CD14-positive monocyte (primary cell): ENCODE data around the gene GNG2. TPM values are rescaled to one million over a fixed set of nuclear protein-coding genes. Genes with fewer than 3 reads are reported as not detected.
"Not testable (repeated sequence)": the region's sequence is repeated elsewhere in the genome, so short reads cannot be mapped to it uniquely, and the experiment has no call there.

Source experiments
- DNase-seq, 3 donors: peaks; one replicate each; pipeline ENCODE4 v3.0.0-alpha.2; 2011 to 2022
- H2AFZ ChIP-seq: 2 replicates; pipeline ENCODE4 v1.6.0; 2012; ENCODE audit warnings: mild to moderate bottlenecking, low read depth, low read length, inconsistent platforms; ENCODE audit not compliant: insufficient read depth, poor library complexity, severe bottlenecking
- H3K27ac ChIP-seq, 2 donors: 1 replicate in 1 of 2; 2 replicates in 1 of 2; pipeline ENCODE4 v1.5.1; 2012 to 2013; ENCODE audit warnings: low read length in 2 of 2, control low read depth in 1 of 2, inconsistent platforms in 1 of 2, low read depth in 1 of 2, mild to moderate bottlenecking in 1 of 2
- H3K27me3 ChIP-seq, 2 donors: one replicate each; pipeline versions ENCODE4 v1.6.0 to v1.6.1; 2011 to 2013; ENCODE audit warnings: low read length in 2 of 2; ENCODE audit not compliant: control insufficient read depth in 2 of 2, insufficient read depth in 2 of 2
- H3K36me3 ChIP-seq, 2 donors: replicated peaks in 1 of 2; 1 replicate in 1 of 2; 2 replicates in 1 of 2; pipeline versions ENCODE4 v1.5.1 to v1.6.1; 2012 to 2013; ENCODE audit warnings: low read length in 2 of 2, control low read depth in 1 of 2, inconsistent platforms in 1 of 2, mild to moderate bottlenecking in 1 of 2; ENCODE audit not compliant: insufficient read depth in 2 of 2, control insufficient read depth in 1 of 2
- H3K4me1 ChIP-seq, 2 donors: 1 replicate in 1 of 2; 2 replicates in 1 of 2; pipeline versions ENCODE4 v1.5.1 to v1.6.1; 2012 to 2013; ENCODE audit warnings: low read length in 2 of 2, control low read depth in 1 of 2, inconsistent platforms in 1 of 2, mild to moderate bottlenecking in 1 of 2, moderate library complexity in 1 of 2; ENCODE audit not compliant: insufficient read depth in 2 of 2, control insufficient read depth in 1 of 2
- H3K4me2 ChIP-seq: replicated peaks from 2 replicates; pipeline ENCODE3; 2012; ENCODE audit warnings: low read length, moderate library complexity, mild to moderate bottlenecking; ENCODE audit not compliant: poor library complexity, severe bottlenecking; ENCODE audit errors: extremely low read depth
- H3K4me3 ChIP-seq, 3 experiments: fragments of 200-600 bp in 1 of 3; sonication (generic) in 1 of 3; replicated peaks in 1 of 3; 1 replicate in 2 of 3; 2 replicates in 1 of 3; pipeline ENCODE4 v1.5.1; 2011 to 2013; ENCODE audit warnings: low read length in 3 of 3, mild to moderate bottlenecking in 3 of 3, control low read depth in 2 of 3, low read depth in 2 of 3, inconsistent platforms in 1 of 3, moderate library complexity in 1 of 3
- H3K79me2 ChIP-seq: 2 replicates; pipeline ENCODE4 v1.6.0; 2012; ENCODE audit warnings: mild to moderate bottlenecking, control low read depth, inconsistent platforms, low read length, moderate library complexity; ENCODE audit not compliant: insufficient read depth
- H3K9ac ChIP-seq: 2 replicates; pipeline ENCODE4 v1.6.0; 2017; ENCODE audit warnings: low read length, mild to moderate bottlenecking; ENCODE audit not compliant: insufficient read depth, poor library complexity, severe bottlenecking
- H3K9me3 ChIP-seq, 2 donors: replicated peaks in 1 of 2; 1 replicate in 1 of 2; 2 replicates in 1 of 2; pipeline versions ENCODE4 v1.5.1 to v1.6.1; 2012 to 2013; ENCODE audit warnings: low read length in 2 of 2, control low read depth in 1 of 2; ENCODE audit not compliant: control insufficient read depth in 1 of 2, insufficient read depth in 1 of 2
- H4K20me1 ChIP-seq: 2 replicates; pipeline ENCODE4 v1.6.0; 2012; ENCODE audit warnings: mild to moderate bottlenecking, low read length, control low read depth, moderate library complexity; ENCODE audit not compliant: insufficient read depth
- H3K27ac Mint-ChIP-seq, 7 donors: one replicate each; pipeline ENCODE4 v1.8.0; 2020; ENCODE audit warnings: mild to moderate bottlenecking in 7 of 7, mixed read lengths in 7 of 7, moderate library complexity in 6 of 7, inconsistent platforms in 2 of 7
- H3K27me3 Mint-ChIP-seq, 3 donors: one replicate each; pipeline ENCODE4 v1.8.0; 2021 to 2022; ENCODE audit warnings: low read depth in 3 of 3, mild to moderate bottlenecking in 3 of 3, mixed read lengths in 3 of 3, moderate library complexity in 3 of 3, inconsistent platforms in 1 of 3
- H3K36me3 Mint-ChIP-seq, 2 donors: one replicate each; pipeline ENCODE4 v1.8.0; 2020; ENCODE audit warnings: mixed read lengths in 2 of 2, inconsistent platforms in 1 of 2, mild to moderate bottlenecking in 1 of 2
- H3K4me1 Mint-ChIP-seq: one replicate; pipeline ENCODE4 v1.8.0; 2020; ENCODE audit warnings: mild to moderate bottlenecking, mixed read lengths
- H3K4me3 Mint-ChIP-seq, 2 donors: one replicate each; pipeline ENCODE4 v1.8.0; 2020; ENCODE audit warnings: mild to moderate bottlenecking in 2 of 2, mixed read lengths in 2 of 2, moderate library complexity in 1 of 2
- H3K9me3 Mint-ChIP-seq, 7 donors: one replicate each; pipeline ENCODE4 v1.8.0; 2020 to 2022; ENCODE audit warnings: mixed read lengths in 7 of 7, mild to moderate bottlenecking in 6 of 7, moderate library complexity in 6 of 7, inconsistent platforms in 2 of 7
- CTCF ChIP-seq: fragments of 200-600 bp; IDR thresholded peaks from one replicate; pipeline ENCODE4 v1.8.0; 2022; ENCODE audit warnings: antibody characterized with exemption, mild to moderate bottlenecking
- WGBS: methylation state at CpG from one replicate; pipeline ENCODE4 v1.1.5; 2013; ENCODE audit warnings: missing lambda C conversion rate; ENCODE audit not compliant: insufficient coverage; 5-methylcytosine and 5-hydroxymethylcytosine counted together
- intact Hi-C, 2 donors: fragments of 100-400 bp; cut with micrococcal nuclease; formaldehyde crosslinking; loops; one replicate each; pipeline versions ENCODE4 v1.15.0 to v1.15.1; 2023
- polyA plus RNA-seq, 3 donors: library from polyadenylated mRNA; depleted of rRNA in 1 of 3; unstranded in 2 of 3; stranded (reverse) in 1 of 3; fragments of 300-500 nt in 2 of 3; fragments of >200 nt in 1 of 3; fragmentation: Illumina TruSeq in 2 of 3; gene quantifications; 1 replicate in 2 of 3; 2 replicates in 1 of 3; pipeline ENCODE4 v1.2.3, GENCODE V29; 2012 to 2021

Gene GNG2
- polyA plus RNA-seq, 3 donors, result 42.7 to 151 (median 146) TPM

GRCh38 chr14:51905656-51906121, 45.3 kb downstream of the GNG2 start:
- H4K20me1 ChIP-seq, H3K36me3 ChIP-seq, H3K9ac ChIP-seq, H3K27me3 ChIP-seq, H3K27me3 Mint-ChIP-seq, H2AFZ ChIP-seq: not testable (repeated sequence)
- Histone ChIP-seq H3K9me3 (peaks cover 16 to 28% of the 10 kb centered on the region in 2 donors), H3K4me2 (peak overlapping the region; percentile 41), H3K79me2 (peaks cover 38% of the 10 kb centered on the region), H3K4me3 (peak overlapping the region in 1 of 3 experiments; percentile 31), H3K27ac (peak overlapping the region; percentile 63 to 71), H3K4me1 (peaks cover 6 to 12% of the 10 kb centered on the region in 2 donors)
- peak; percentile 89 to 98 (median 94) for DNase-seq
- Mint-ChIP-seq H3K4me1 (peaks cover 10% of the 10 kb centered on the region), H3K27ac (peak overlapping the region; percentile 85 to 96 (median 88)), H3K4me3 (peak overlapping the region in 1 of 2 donors; percentile 57), H3K9me3 (peaks cover 10 to 36% (median 28%) of the 10 kb centered on the region in 7 donors), H3K36me3 (peaks cover 26 to 55% of the 10 kb centered on the region in 2 donors)
- WGBS, result 0% methylated on average over 1 of the region's 6 CpGs
- intact Hi-C loops, result loop anchor here (2.0 to 10.0 kb wide), 4 partner anchors 15 to 121 kb away; no protein-coding TSS in a partner anchor
- peak; percentile 18 for TF ChIP-seq CTCF

GRCh38 chr14:51908086-51908485, 47.7 kb downstream of the GNG2 start:
- H3K79me2 ChIP-seq, result peaks cover 43% of the 10 kb centered on the region
- Mint-ChIP-seq H3K27me3 (peaks cover 0 to under 1% (median 0%) of the 10 kb centered on the region in 3 donors), H3K27ac (peak overlapping the region in 4 of 7 donors; percentile 2 to 71 (median 48)), H3K4me3 (no peak overlapping the region), H3K4me1 (peaks cover 10% of the 10 kb centered on the region), H3K36me3 (peaks cover 31 to 53% of the 10 kb centered on the region in 2 donors), H3K9me3 (peaks cover 9 to 33% (median 24%) of the 10 kb centered on the region in 7 donors)
- TF ChIP-seq CTCF, result no peak
- 100% methylated on average over 1 of the region's 3 CpGs for WGBS
- H2AFZ ChIP-seq, result no peak overlapping the region
- intact Hi-C loops, result loop anchor here (5.0 to 10.0 kb wide), 3 partner anchors 61 to 123 kb away; no protein-coding TSS in a partner anchor
- peaks cover 6 to 12% of the 10 kb centered on the region in 2 donors for H3K4me1 ChIP-seq
- H3K9ac ChIP-seq, result no peak overlapping the region
- no peak overlapping the region for H3K27ac ChIP-seq
- peaks cover 16 to 28% of the 10 kb centered on the region in 2 donors for H3K9me3 ChIP-seq
- peaks cover 0 to 10% of the 10 kb centered on the region in 2 donors for H3K36me3 ChIP-seq
- H3K4me2 ChIP-seq, result no peak overlapping the region
- H4K20me1 ChIP-seq, result peaks cover 31% of the 10 kb centered on the region
- H3K4me3 ChIP-seq, result no peak overlapping the region
- no peaks in the 10 kb centered on the region for H3K27me3 ChIP-seq
- DNase-seq, result peak in 1 of 3 donors; percentile 24
